AG10803 (cell line): ENCODE measurements around the gene ARHGEF10L.
A peak's percentile ranks its signal among the peaks of the same experiment; 100 is the strongest.

Experiments used
- DNase-seq: peaks from one replicate; pipeline ENCODE4 v3.0.0; 2010; ENCODE audit warnings: low read depth
- H3K4me3 ChIP-seq: 2 replicates; pipeline ENCODE4 v1.5.1; 2011; ENCODE audit warnings: mild to moderate bottlenecking, low read length, control low read depth
- CTCF ChIP-seq: conservative IDR thresholded peaks from 2 replicates; pipeline ENCODE4 v1.5.1; 2011; ENCODE audit warnings: mild to moderate bottlenecking, low read length, control low read depth, inconsistent platforms

ARHGEF10L gene

GRCh38 chr1:17587693-17588047 lies 48.2 kb downstream of the ARHGEF10L start:
- DNase-seq, result peak; percentile 99
- peak overlapping the region; percentile 38 for H3K4me3 ChIP-seq
- no peak for TF ChIP-seq CTCF

GRCh38 chr1:17588048-17588871 lies 48.8 kb downstream of the ARHGEF10L start:
- peak overlapping the region; percentile 40 for H3K4me3 ChIP-seq
- DNase-seq, result peak; percentile 88
- TF ChIP-seq CTCF, result no peak; the same call in 1 of the 2 replicates

GRCh38 chr1:17591814-17592430 lies 52.4 kb downstream of the ARHGEF10L start:
- no peak for DNase-seq
- TF ChIP-seq CTCF, result no peak
- H3K4me3 ChIP-seq, result no peak overlapping the region

- DNase-seq, result peak; percentile 75
- TF ChIP-seq CTCF, result no peak
- H3K4me3 ChIP-seq, result no peak overlapping the region
Measured at GRCh38 chr1:17594026-17594425, 54.5 kb downstream of the ARHGEF10L start.

- no peak for TF ChIP-seq CTCF
- H3K4me3 ChIP-seq, result no peak overlapping the region
- DNase-seq, result peak; percentile 83
Measured at GRCh38 chr1:17594690-17595601, 55.4 kb downstream of the ARHGEF10L start.

- no peak for TF ChIP-seq CTCF
- no peak for DNase-seq
- no peak overlapping the region for H3K4me3 ChIP-seq
Measured at GRCh38 chr1:17595602-17595925, 56.1 kb downstream of the ARHGEF10L start.
